Osteoblast (primary cell): ENCODE data around the gene DYRK1A. TPM values are rescaled to one million over a fixed set of nuclear protein-coding genes. Genes with fewer than 3 reads are reported as not detected.

Experiments used
- DNase-seq: peaks from one replicate; pipeline ENCODE4 v3.0.0; 2011; ENCODE audit warnings: low spot score, mixed read lengths; ENCODE audit not compliant: insufficient read length; ENCODE audit errors: missing footprints
- H2AFZ ChIP-seq: 2 replicates; pipeline ENCODE4 v1.6.0; 2011; ENCODE audit warnings: mild to moderate bottlenecking, low read length
- H3K27ac ChIP-seq: 2 replicates; pipeline ENCODE4 v1.5.1; 2011; ENCODE audit warnings: mild to moderate bottlenecking, low read depth, low read length, moderate library complexity
- H3K27me3 ChIP-seq: 2 replicates; pipeline ENCODE4 v1.6.0; 2012; ENCODE audit warnings: mild to moderate bottlenecking, control low read depth, inconsistent platforms, low read length, moderate library complexity; ENCODE audit not compliant: insufficient read depth
- H3K36me3 ChIP-seq: 2 replicates; pipeline ENCODE4 v1.5.1; 2011; ENCODE audit warnings: mild to moderate bottlenecking, low read length, control low read depth, moderate library complexity; ENCODE audit not compliant: insufficient read depth
- H3K4me1 ChIP-seq: 2 replicates; pipeline ENCODE4 v1.5.1; 2011; ENCODE audit warnings: mild to moderate bottlenecking, low read length, control low read depth, moderate library complexity; ENCODE audit not compliant: insufficient read depth
- H3K4me2 ChIP-seq: 2 replicates; pipeline ENCODE4 v1.6.0; 2011; ENCODE audit warnings: mild to moderate bottlenecking, low read length; ENCODE audit not compliant: insufficient read depth
- H3K4me3 ChIP-seq: fragments of 200-600 bp; sonication (generic); 3 replicates; pipeline ENCODE4 v1.5.1; 2012; ENCODE audit warnings: mild to moderate bottlenecking, low read length, inconsistent platforms; ENCODE audit not compliant: insufficient read depth
- H3K79me2 ChIP-seq: 2 replicates; pipeline ENCODE4 v1.6.0; 2012; ENCODE audit warnings: mild to moderate bottlenecking, low read length, control low read depth, inconsistent platforms; ENCODE audit not compliant: insufficient read depth
- H3K9me3 ChIP-seq: 2 replicates; pipeline ENCODE4 v1.5.1; 2011; ENCODE audit warnings: low read depth, low read length, control low read depth
- H4K20me1 ChIP-seq: 2 replicates; pipeline ENCODE4 v1.6.0; 2012; ENCODE audit warnings: mild to moderate bottlenecking, low read length, control low read depth; ENCODE audit not compliant: insufficient read depth
- CTCF ChIP-seq: IDR thresholded peaks from 2 replicates; pipeline ENCODE4 v1.5.1; 2011; ENCODE audit warnings: mild to moderate bottlenecking, low read depth, low read length, moderate library complexity; ENCODE audit errors: extremely low read depth
- total RNA-seq: library from RNA; depleted of rRNA; stranded (reverse); fragments of >200 nt; gene quantifications from 2 replicates; pipeline ENCODE4 v1.2.3, GENCODE V29; 2012

The DYRK1A gene
- total RNA-seq, 1 donor, result 99.2 TPM

GRCh38 chr21:37483776-37484175 lies 117.2 kb downstream of the DYRK1A start:
- DNase-seq, result no peak
- Histone ChIP-seq H3K4me1 (no peaks in the 10 kb centered on the region), H3K79me2 (peaks cover 31% of the 10 kb centered on the region), H3K4me3 (no peak overlapping the region), H4K20me1 (peaks cover 10% of the 10 kb centered on the region), H3K9me3 (no peaks in the 10 kb centered on the region), H2AFZ (no peak overlapping the region), H3K27me3 (no peaks in the 10 kb centered on the region), H3K36me3 (peaks cover 32% of the 10 kb centered on the region), H3K4me2 (no peak overlapping the region), H3K27ac (no peak overlapping the region)
- no peak for TF ChIP-seq CTCF

- H3K27ac ChIP-seq, result no peak overlapping the region
- no peak overlapping the region for H3K4me2 ChIP-seq
- no peaks in the 10 kb centered on the region for H3K27me3 ChIP-seq
- peaks cover 32% of the 10 kb centered on the region for H3K36me3 ChIP-seq
- no peak for DNase-seq
- no peak overlapping the region for H3K4me3 ChIP-seq
- no peaks in the 10 kb centered on the region for H3K9me3 ChIP-seq
- no peaks in the 10 kb centered on the region for H3K4me1 ChIP-seq
- TF ChIP-seq CTCF, result no peak
- H2AFZ ChIP-seq, result no peak overlapping the region
- H4K20me1 ChIP-seq, result peaks cover 10% of the 10 kb centered on the region
- H3K79me2 ChIP-seq, result peaks cover 23% of the 10 kb centered on the region
These were observed 118.2 kb downstream of the DYRK1A start for GRCh38 chr21:37484535-37485474.

- H3K4me3 ChIP-seq, result no peak overlapping the region
- peaks cover 18% of the 10 kb centered on the region for H3K79me2 ChIP-seq
- H3K4me2 ChIP-seq, result no peak overlapping the region
- no peaks in the 10 kb centered on the region for H3K4me1 ChIP-seq
- no peak overlapping the region for H3K27ac ChIP-seq
- H3K27me3 ChIP-seq, result no peaks in the 10 kb centered on the region
- peaks cover 36% of the 10 kb centered on the region for H3K36me3 ChIP-seq
- TF ChIP-seq CTCF, result no peak
- DNase-seq, result no peak
- no peak overlapping the region for H2AFZ ChIP-seq
- H3K9me3 ChIP-seq, result no peaks in the 10 kb centered on the region
- peaks cover 1% of the 10 kb centered on the region for H4K20me1 ChIP-seq
These were observed 123.0 kb downstream of the DYRK1A start for GRCh38 chr21:37489553-37489952.

GRCh38 chr21:37490084-37490483 lies 123.5 kb downstream of the DYRK1A start:
- Histone ChIP-seq H3K27me3 (no peaks in the 10 kb centered on the region), H4K20me1 (no peaks in the 10 kb centered on the region), H2AFZ (no peak overlapping the region), H3K4me1 (no peaks in the 10 kb centered on the region), H3K36me3 (peaks cover 36% of the 10 kb centered on the region), H3K4me3 (no peak overlapping the region), H3K27ac (no peak overlapping the region), H3K9me3 (no peaks in the 10 kb centered on the region), H3K4me2 (no peak overlapping the region), H3K79me2 (peaks cover 15% of the 10 kb centered on the region)
- no peak for DNase-seq
- TF ChIP-seq CTCF, result no peak
